HepG2 (cell line): ENCODE results near the gene DENND4C. TPM values are rescaled to one million over a fixed set of nuclear protein-coding genes. Genes with fewer than 3 reads are reported as not detected.

Experiments used
- FOSL2 ChIP-seq: sonication (generic); formaldehyde crosslinking; IDR thresholded peaks from 2 replicates; pipeline ENCODE4 v1.4.0; 2020; ENCODE audit warnings: missing genetic modification reagents
- FOXP1 ChIP-seq, 2 experiments: fragments of 450-650 bp in 1 of 2; IDR thresholded peaks; 2 replicates each; pipeline ENCODE4 v1.6.1; 2017 to 2018; ENCODE audit warnings: antibody characterized with exemption in 1 of 2
- HNRNPK ChIP-seq: fragments of 200-400 bp; formaldehyde crosslinking; IDR thresholded peaks from 2 replicates; pipeline ENCODE4 v1.6.1; 2018; ENCODE audit warnings: low read length, low read depth, moderate library complexity, mild to moderate bottlenecking; ENCODE audit not compliant: poor library complexity, severe bottlenecking
- HNRNPL ChIP-seq: fragments of 200-400 bp; formaldehyde crosslinking; IDR thresholded peaks from 2 replicates; pipeline ENCODE4 v1.6.1; 2017; ENCODE audit warnings: mild to moderate bottlenecking, low read depth, low read length
- KDM4B ChIP-seq: sonication (generic); formaldehyde crosslinking; IDR thresholded peaks from 2 replicates; pipeline ENCODE4 v1.4.0; 2020; ENCODE audit warnings: missing genetic modification reagents
- KLF16 ChIP-seq, 2 experiments: sonication (generic) in 1 of 2; formaldehyde crosslinking in 1 of 2; IDR thresholded peaks; 2 replicates each; pipeline versions ENCODE4 v1.6.1 to v1.8.0; 2016 to 2023; ENCODE audit warnings: missing genetic modification reagents in 2 of 2, missing compliant biosample characterization in 1 of 2
- MED1 ChIP-seq: sonication (generic); formaldehyde crosslinking; IDR thresholded peaks from 2 replicates; pipeline ENCODE4 v1.4.0; 2020; ENCODE audit warnings: missing genetic modification reagents
- MYNN ChIP-seq: sonication (generic); formaldehyde crosslinking; IDR thresholded peaks from 2 replicates; pipeline ENCODE4 v1.4.0; 2020; ENCODE audit warnings: mild to moderate bottlenecking, low read depth, missing genetic modification reagents
- SAP130 ChIP-seq: IDR thresholded peaks from 2 replicates; pipeline ENCODE4 v1.6.1; 2016; ENCODE audit warnings: low read depth
- SMAD9 ChIP-seq: sonication (generic); formaldehyde crosslinking; IDR thresholded peaks from 2 replicates; pipeline ENCODE4 v1.5.1; 2020; ENCODE audit warnings: mild to moderate bottlenecking, missing genetic modification reagents
- STAT5B ChIP-seq: sonication (generic); formaldehyde crosslinking; IDR thresholded peaks from 2 replicates; pipeline ENCODE4 v1.4.0; 2020; ENCODE audit warnings: missing genetic modification reagents
- THYN1 ChIP-seq: sonication (generic); formaldehyde crosslinking; IDR thresholded peaks from 2 replicates; pipeline ENCODE4 v1.8.1; 2023; ENCODE audit warnings: low read depth, mild to moderate bottlenecking, moderate library complexity, missing genetic modification reagents, borderline replicate concordance
- ZC3H13 ChIP-seq: sonication (generic); formaldehyde crosslinking; IDR thresholded peaks from 2 replicates; pipeline ENCODE4 v1.8.1; 2023; ENCODE audit warnings: mild to moderate bottlenecking, missing genetic modification reagents, moderate library complexity
- ZGPAT ChIP-seq: IDR thresholded peaks from 2 replicates; pipeline ENCODE4 v1.6.1; 2016; ENCODE audit warnings: mild to moderate bottlenecking
- ZNF343 ChIP-seq: sonication (generic); formaldehyde crosslinking; IDR thresholded peaks from 2 replicates; pipeline ENCODE4 v1.4.0; 2020; ENCODE audit warnings: mild to moderate bottlenecking, missing genetic modification reagents
- ZNF607 ChIP-seq: sonication (generic); formaldehyde crosslinking; IDR thresholded peaks from 2 replicates; pipeline ENCODE4 v1.5.1; 2020; ENCODE audit warnings: missing genetic modification reagents, mild to moderate bottlenecking, borderline replicate concordance
- ZNF629 ChIP-seq: sonication (generic); formaldehyde crosslinking; conservative IDR thresholded peaks from 2 replicates; pipeline ENCODE4 v1.5.0; 2020; ENCODE audit warnings: missing genetic modification reagents
- ZNF749 ChIP-seq: sonication (generic); formaldehyde crosslinking; IDR thresholded peaks from 2 replicates; pipeline ENCODE4 v1.8.0; 2022; ENCODE audit warnings: mild to moderate bottlenecking, missing genetic modification reagents, moderate library complexity, borderline replicate concordance
- ZNF850 ChIP-seq: sonication (generic); formaldehyde crosslinking; conservative IDR thresholded peaks from 2 replicates; pipeline ENCODE4 v1.9.0; 2021; ENCODE audit warnings: mild to moderate bottlenecking, missing genetic modification reagents
- polyA plus RNA-seq, 8 experiments: library from polyadenylated mRNA; depleted of rRNA in 3 of 8; stranded (reverse) in 7 of 8; unstranded in 1 of 8; fragments of >200 nt; fragmentation: Illumina TruSeq in 4 of 8; extraction: Trizol in 4 of 8; gene quantifications; 2 replicates each; pipeline versions ENCODE4 v1.2.1 to v1.2.3, GENCODE V29; 2011 to 2016; ENCODE audit warnings: low read depth in 4 of 8, missing spikeins in 1 of 8, mixed read lengths in 1 of 8; ENCODE audit not compliant: insufficient read depth in 1 of 8
- total RNA-seq, 5 experiments: library from RNA; depleted of rRNA; stranded (reverse); fragments of >200 nt; fragmentation: Illumina TruSeq; extraction: Trizol; gene quantifications; 2 replicates each; pipeline ENCODE4 v1.2.3, GENCODE V29; 2016; ENCODE audit warnings: low read depth in 1 of 5
- TF ChIP-seq, protein P1 (sequence below): sonication (generic); formaldehyde crosslinking; conservative IDR thresholded peaks from 2 replicates; pipeline ENCODE4 v1.8.0; 2022; ENCODE audit warnings: missing genetic modification reagents
- TF ChIP-seq, protein P2 (sequence below): IDR thresholded peaks from 2 replicates; pipeline ENCODE4 v1.6.1; 2018; ENCODE audit warnings: missing genetic modification reagents, mild to moderate bottlenecking, missing compliant biosample characterization
- TF ChIP-seq, protein P3 (sequence below): sonication (generic); formaldehyde crosslinking; IDR thresholded peaks from 2 replicates; pipeline ENCODE4 v1.5.0; 2020; ENCODE audit warnings: missing genetic modification reagents, mild to moderate bottlenecking, borderline replicate concordance
- TF ChIP-seq, protein P4 (sequence below): sonication (generic); formaldehyde crosslinking; IDR thresholded peaks from 2 replicates; pipeline ENCODE4 v1.4.0; 2020; ENCODE audit warnings: low read depth, mild to moderate bottlenecking, missing genetic modification reagents

Gene DENND4C
- total and polyA plus RNA-seq, 2 of the 13 experiments (the other 11 are each of a cell fraction or from before 2014, with no cell fraction given): 19.1 to 27.2 TPM

DNA sequence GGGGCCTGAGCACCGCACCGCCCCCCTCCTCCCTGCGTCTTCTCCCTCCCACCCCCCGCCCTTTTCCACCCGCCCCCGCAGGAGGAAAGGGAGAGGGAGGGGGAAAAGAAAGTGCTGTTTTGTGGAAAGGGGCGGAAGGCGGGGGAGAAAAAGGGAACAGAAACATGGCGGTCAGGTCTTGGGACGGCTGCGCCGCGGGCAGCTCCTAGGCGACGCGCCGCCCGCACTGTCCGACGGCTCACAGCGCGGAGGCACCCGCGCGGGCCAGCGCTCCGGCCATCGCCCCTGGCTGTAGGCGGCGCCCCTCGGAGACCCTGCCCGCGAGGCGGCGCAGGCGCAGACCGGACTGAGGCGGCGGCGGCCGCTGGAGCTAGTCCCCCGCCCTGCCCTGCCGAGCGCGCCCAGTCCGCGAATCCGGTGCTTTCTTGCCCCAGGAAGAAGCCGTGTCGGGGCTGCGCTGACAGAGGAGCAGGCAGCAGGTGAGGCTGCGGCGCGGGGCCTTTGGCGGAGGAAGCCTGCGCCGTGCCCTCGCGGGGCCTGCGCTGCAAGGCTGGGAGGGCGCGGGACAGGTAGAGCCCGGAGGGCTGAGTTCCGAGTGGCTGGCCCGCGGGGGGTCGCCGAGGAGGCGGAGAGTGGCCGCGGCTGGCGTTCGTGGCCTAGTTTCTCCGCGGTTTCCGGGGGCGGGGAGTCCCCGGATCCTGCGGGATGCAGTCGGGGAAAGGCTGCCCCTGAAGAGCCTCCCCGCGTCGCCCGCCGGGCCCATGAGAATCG lies at the start of gene DENND4C (continued):
- TF ChIP-seq, protein P1, sequence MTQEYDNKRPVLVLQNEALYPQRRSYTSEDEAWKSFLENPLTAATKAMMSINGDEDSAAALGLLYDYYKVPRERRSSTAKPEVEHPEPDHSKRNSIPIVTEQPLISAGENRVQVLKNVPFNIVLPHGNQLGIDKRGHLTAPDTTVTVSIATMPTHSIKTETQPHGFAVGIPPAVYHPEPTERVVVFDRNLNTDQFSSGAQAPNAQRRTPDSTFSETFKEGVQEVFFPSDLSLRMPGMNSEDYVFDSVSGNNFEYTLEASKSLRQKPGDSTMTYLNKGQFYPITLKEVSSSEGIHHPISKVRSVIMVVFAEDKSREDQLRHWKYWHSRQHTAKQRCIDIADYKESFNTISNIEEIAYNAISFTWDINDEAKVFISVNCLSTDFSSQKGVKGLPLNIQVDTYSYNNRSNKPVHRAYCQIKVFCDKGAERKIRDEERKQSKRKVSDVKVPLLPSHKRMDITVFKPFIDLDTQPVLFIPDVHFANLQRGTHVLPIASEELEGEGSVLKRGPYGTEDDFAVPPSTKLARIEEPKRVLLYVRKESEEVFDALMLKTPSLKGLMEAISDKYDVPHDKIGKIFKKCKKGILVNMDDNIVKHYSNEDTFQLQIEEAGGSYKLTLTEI (CRISPR knock-in tag): no peak
- TF ChIP-seq HNRNPK (no peak), FOXP1 (IDR thresholded peaks at IDR 0.05) (no peak), FOXP1 (CRISPR knock-in tag; IDR thresholded peaks at IDR 0.05) (no peak), ZNF607 (CRISPR knock-in tag) (peak; percentile 59; the same call in 1 of the 2 replicates), ZC3H13 (CRISPR knock-in tag) (no peak; the same call in 1 of the 2 replicates), MED1 (peak; percentile 75), SMAD9 (no peak; the same call in 1 of the 2 replicates), ZNF629 (peak; percentile 32; the same call in 1 of the 2 replicates), MYNN (no peak), KDM4B (no peak), FOSL2 (CRISPR knock-in tag) (peak; percentile 29; the same call in 1 of the 2 replicates), ZNF749 (CRISPR knock-in tag) (peak; percentile 33; the same call in 1 of the 2 replicates), HNRNPL (no peak), KLF16 (CRISPR knock-in tag; IDR thresholded peaks at IDR 0.05) (peak in 1 of 2 experiments; percentile 74; a peak in 2 of 4 replicates), ZGPAT (CRISPR knock-in tag) (peak; percentile 75; the same call in 1 of the 2 replicates), STAT5B (CRISPR knock-in tag) (no peak), ZNF343 (CRISPR knock-in tag) (no peak), THYN1 (CRISPR knock-in tag) (no peak), ZNF850 (no peak), SAP130 (CRISPR knock-in tag) (peak; percentile 91)
- TF ChIP-seq, protein P2, sequence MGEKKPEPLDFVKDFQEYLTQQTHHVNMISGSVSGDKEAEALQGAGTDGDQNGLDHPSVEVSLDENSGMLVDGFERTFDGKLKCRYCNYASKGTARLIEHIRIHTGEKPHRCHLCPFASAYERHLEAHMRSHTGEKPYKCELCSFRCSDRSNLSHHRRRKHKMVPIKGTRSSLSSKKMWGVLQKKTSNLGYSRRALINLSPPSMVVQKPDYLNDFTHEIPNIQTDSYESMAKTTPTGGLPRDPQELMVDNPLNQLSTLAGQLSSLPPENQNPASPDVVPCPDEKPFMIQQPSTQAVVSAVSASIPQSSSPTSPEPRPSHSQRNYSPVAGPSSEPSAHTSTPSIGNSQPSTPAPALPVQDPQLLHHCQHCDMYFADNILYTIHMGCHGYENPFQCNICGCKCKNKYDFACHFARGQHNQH (CRISPR knock-in tag): peak; percentile 29; the same call in 1 of the 2 replicates
- TF ChIP-seq, protein P3, sequence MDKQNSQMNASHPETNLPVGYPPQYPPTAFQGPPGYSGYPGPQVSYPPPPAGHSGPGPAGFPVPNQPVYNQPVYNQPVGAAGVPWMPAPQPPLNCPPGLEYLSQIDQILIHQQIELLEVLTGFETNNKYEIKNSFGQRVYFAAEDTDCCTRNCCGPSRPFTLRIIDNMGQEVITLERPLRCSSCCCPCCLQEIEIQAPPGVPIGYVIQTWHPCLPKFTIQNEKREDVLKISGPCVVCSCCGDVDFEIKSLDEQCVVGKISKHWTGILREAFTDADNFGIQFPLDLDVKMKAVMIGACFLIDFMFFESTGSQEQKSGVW (CRISPR knock-in tag): no peak
- TF ChIP-seq, protein P4, sequence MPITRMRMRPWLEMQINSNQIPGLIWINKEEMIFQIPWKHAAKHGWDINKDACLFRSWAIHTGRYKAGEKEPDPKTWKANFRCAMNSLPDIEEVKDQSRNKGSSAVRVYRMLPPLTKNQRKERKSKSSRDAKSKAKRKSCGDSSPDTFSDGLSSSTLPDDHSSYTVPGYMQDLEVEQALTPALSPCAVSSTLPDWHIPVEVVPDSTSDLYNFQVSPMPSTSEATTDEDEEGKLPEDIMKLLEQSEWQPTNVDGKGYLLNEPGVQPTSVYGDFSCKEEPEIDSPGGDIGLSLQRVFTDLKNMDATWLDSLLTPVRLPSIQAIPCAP (CRISPR knock-in tag): no peak
